Endometrial microvascular endothelial cells (primary cell): ENCODE results near the gene TCERG1L. TPM values are rescaled to one million over a fixed set of nuclear protein-coding genes. Genes with fewer than 3 reads are reported as not detected.
"Not testable (repeated sequence)": the region's sequence is repeated elsewhere in the genome, so short reads cannot be mapped to it uniquely, and the experiment has no call there.

ENCODE experiments used
- in situ Hi-C: cut with HindIII; loops from 2 replicates; pipeline ENCODE4 v1.10.0; 2017; ENCODE audit warnings: low sequenced_read_pairs, low pct_unique_long_range_greater_than_20kb; ENCODE audit errors: inconsistent ontology term
- total RNA-seq: library from RNA; depleted of rRNA; stranded (reverse); fragments of >200 nt; gene quantifications from one replicate; pipeline ENCODE4 v1.2.3, GENCODE V29; 2015; ENCODE audit errors: inconsistent ontology term

Gene TCERG1L
- total RNA-seq, 1 donor from 2014 or later, result not detected

DNA sequence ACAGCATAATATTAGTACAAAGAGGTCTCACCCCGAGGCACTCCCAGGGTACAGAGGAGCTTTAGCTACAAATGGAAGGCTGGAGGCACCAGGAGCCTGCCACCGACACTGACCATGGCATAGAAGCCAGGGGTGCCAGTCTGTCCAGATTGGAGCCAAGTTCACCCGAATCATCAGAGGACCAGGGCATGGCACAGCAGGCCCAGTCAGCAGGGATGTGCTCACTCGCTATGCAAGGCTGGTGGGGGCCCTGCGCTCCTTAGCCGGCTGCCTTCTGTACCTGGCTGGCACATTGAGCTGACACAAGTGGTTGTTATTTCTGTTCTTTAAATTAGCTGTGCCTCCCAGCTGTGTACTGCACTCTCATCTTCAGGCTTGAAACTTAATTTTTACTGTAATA is 149.3 kb downstream of the TCERG1L start:
- in situ Hi-C loops, result no loop called here

DNA sequence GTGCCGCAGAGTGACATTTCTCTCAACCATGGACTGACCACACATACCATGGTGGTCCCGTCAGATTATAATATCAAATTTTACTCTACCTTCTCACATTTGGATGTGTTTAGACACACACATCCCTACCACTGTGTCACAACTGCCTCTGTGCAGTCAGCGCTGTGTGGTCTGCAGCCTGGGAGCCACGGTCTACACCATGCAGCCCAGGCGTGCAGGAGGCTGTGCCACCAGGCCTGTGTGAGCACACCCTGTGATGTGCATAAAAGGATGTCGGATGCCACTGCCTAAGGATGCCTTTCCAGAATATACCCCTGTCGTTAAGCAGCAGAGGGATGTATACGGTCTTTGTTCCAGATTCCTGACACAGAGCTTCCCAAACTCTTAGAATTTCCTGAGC is 150.4 kb downstream of the TCERG1L start:
- in situ Hi-C loops, result no loop called here

DNA sequence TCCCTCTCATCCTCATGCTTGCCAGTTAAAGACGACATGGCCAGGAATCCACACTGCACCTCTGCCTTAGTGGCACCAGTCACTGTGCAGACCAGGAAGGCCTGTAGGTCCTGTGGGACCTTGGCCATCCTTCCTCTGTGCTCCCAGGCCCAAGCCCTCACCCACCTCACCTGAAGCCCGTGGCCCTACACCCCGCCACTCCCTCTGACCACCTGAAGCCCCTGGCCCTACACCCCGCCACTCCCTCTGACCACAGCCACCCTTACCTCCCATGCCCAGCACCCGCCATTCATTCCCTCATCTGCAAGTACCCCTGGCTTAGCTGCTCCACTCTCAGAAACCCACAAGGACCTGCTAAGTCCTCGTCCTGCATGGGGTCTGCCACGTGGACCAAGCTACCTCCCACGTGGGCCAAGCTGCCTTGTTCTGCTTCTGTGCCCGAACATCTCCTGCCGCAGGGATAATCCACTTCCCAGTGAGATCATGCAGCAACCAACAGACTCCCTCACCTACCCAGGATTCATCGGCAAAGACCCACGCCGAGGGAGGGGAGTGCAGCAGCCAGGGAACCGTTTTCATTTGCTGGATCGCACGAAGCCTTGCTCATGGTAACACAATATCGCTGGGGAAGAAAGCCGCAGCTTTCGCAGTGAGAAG is 151.2 kb downstream of the TCERG1L start:
- in situ Hi-C loops, result no loop called here

DNA sequence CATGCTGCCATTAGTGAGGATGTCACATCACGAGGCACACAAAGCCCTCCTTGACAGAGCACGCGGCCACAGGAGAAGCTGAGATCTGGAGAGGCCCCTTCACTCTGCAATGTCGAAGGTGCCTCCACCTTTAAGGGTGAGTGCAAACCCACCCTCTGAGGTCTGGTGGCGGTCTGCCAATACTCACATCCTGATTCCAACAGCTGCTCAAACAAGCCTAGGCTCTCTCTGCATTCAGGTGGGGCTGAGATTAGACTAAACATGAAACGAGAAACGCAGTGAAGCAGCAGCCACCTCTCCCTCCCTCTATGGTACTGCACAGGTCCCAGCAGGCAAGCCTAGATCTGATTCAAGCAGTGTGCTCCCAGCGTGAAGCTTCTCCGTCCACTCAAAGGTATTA is 151.8 kb downstream of the TCERG1L start:
- in situ Hi-C loops, result no loop called here

DNA sequence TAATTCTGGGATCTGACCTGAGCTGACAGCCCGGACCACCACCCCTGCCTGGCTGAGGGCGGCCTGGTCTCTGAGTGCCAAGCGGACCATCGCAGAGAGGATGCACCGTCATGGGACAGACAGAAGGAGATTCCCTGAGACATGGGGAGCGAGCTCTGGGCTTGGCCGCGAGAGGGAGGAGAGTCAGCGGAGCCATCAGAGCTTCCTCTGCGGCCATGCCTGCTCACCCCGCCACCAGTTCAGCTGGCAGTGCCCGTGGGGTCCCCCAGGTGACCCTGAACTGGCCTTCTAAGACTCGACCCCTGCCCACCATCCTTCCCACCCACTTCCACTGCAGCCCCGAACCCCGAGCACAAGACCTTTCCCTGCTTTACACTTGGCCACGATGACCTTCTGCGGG is 152.8 kb downstream of the TCERG1L start:
- in situ Hi-C loops, result no loop called here

DNA sequence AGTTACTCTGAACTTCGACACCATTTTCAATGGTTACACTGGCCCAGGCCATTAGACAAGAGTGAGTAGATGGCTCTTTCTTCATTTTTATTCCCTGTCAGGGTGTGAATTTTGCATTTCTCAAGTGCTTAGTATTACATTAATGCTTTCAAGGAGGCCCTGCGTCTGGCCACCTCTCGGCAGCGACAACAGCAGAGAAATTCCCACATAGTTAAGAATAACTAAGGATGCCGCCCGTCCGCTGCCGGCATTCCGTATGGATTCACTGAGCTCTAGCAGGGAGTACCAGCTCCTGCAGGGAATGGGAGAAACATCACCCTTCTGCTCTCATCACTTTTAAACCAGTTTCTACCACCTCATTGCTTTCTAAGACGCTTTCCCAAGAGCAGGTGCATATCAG is 153.6 kb downstream of the TCERG1L start:
- in situ Hi-C loops, result no loop called here

DNA sequence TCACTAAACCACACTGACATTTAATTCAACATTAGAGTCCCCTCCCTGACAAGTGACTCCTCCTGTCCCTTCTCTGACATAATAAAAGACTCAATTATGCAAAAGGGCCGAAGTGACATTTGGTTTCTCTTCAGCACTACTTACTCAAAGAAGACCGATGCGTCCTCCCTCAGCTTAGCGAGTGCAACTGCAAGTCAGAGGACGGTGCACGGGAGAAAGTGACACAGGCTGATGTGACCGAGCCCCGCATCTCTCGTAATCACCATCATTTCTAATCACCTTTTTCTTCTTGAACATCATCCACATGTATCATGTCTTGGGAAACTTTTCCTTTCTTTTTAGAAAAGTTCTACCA is 155.7 kb downstream of the TCERG1L start:
- in situ Hi-C loops, result no loop called here

DNA sequence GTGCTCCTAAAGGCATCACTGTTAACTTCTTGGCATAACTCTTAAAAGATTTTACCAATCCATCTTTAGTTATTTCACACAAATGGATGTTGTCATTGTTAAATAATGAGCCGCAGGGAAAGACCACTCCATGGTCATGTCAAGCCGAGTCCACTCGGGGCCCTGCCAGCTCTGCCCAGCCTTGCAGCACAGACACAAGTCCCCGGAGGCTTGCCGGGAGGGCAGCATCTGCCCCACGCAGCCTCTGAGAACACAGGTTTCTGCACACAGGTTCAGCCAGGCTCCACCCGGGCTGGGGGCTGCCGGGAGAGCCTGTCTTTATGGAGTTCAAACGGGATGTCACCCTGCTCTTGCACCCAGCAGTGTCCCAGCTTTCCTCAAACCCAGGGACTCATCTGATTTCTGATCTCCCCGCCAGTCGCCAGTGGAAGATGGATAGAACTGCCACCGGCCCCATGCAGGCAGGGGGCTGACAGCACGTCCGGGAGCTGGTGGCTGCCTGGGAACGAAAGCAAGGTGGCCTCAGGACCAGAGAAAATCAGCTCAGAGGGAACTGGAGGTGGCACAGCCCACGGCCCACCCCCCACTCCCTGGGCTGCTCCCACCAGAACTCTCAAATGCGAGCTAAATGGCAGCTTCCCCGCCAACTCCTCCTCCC is 156.2 kb downstream of the TCERG1L start:
- in situ Hi-C loops, result no loop called here

DNA sequence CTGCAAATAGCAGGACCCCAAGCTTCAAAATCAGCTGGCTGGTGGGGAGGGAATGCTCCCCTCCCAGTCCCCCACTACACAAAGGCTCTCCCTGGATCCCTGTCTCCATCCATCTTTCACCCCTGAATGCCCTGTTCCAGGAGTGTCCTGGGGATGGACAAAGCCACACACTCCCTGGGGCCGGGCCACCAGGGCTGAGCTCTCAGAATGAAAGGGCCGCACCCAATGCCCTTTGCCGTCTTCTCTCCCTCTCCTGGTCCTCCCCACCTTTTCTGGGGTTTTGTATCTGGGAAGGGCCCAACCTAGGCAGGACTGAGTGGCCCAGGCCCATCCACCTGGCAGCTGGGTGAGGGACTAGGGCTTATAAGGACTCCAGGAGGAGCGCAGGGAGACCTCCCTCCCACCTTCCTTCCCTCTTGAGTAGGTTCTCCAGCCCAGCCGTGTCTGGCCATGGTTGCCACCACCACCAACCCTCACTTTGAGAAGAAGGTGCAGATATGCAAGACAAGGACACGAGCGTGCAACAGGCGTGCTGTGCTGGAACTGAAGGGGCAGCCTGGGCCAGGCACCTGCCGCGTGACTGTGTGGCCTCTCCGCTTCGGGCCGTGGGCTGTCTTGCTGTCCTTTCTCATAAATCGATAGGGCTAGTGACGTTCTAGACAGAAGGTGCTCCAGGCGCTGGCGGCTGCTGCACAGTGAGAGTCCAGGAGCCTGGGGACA is 157.1 kb downstream of the TCERG1L start:
- in situ Hi-C loops, result no loop called here

DNA sequence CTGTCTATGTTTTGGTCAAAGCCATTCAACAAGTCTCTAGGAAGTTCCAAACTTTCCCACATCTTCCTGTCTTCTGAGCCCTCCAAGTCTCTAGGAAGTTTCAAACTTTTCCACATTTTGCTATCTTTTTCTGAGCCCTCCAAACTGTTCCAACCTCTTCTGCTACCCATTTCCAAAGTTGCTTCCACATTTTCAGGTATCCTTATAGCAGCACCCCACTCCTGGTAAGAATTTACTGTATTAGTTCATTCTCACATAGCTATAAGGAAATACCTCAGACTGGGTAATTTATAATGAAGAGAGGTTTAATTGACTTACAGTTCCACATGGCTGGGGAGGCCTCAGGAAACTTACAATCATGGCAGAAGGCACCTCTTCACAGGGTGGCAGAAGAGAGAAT is 159.1 kb downstream of the TCERG1L start:
- in situ Hi-C loops, result not testable (repeated sequence)

DNA sequence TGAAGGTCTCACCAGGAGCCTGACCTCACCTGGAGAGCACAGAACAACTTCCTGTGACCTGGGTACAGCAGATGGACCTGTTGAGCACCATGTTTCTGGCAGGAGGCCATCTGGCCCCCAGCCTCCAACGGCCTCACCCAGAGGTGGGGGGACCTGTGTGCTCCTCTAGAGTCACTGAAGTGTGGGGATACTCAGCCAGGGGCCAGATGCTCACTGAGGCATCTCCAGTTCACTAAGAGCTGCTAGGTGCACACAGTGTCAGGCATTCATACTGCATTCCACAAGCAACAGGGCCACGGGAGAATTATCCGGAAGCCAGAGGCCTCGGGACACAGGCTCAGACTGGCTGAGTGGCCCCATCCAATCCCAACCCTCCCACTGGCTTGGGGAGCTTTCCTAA is 161.4 kb downstream of the TCERG1L start:
- in situ Hi-C loops, result no loop called here

DNA sequence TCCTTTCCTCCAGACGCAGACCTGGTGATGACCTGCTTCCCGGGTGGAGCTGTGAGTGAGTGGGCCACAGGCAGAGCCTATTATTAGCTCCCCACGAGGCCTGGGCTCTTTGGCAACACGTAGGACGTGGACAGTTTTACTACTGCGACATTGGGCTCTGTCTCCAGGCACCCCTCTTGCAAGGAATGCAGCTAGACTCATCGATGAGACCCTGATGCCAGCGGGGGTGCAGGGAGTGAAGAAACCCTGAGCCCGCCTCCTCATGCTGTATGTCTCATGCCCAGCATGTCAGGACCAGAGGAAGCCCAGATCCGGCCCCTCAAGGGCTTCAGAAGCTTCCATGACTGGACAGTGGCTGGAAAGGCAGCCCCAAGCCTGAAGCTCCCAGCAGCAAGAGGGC is 161.9 kb downstream of the TCERG1L start:
- in situ Hi-C loops, result no loop called here

DNA sequence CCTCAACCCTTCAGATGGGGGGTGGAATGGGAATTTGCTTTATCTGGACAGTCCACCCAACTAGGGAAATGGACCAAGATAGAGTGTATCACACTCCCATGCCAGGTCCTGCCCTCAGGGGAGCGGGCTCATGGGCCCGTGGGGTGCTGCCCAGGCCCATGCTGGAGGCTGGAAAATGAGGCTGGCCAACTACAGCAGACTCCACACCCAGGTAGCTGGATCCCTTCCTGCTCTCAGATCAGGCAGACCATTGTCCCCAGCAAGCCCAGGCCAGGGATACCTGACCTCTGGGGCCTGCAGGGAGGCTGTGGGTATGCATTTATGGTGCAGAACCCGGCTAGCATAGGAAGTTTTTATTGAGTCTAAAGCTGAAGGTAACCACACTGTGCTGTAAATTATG is 162.4 kb downstream of the TCERG1L start:
- in situ Hi-C loops, result no loop called here

DNA sequence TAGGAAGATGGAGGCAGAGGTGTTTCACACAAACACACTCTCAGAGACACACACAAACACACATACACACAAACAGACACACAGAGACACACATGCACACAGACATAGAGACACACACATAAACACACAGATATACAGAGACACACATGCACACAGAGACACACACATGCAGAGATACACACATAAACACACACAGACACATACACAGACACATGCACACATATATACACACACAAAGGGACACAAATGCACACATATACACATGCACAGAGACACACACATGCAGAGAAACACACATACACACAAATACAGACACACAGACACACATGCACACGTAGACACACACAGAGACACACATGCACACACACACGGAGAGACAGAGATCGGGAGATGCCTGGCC is 163.3 kb downstream of the TCERG1L start:
- in situ Hi-C loops, result no loop called here

DNA sequence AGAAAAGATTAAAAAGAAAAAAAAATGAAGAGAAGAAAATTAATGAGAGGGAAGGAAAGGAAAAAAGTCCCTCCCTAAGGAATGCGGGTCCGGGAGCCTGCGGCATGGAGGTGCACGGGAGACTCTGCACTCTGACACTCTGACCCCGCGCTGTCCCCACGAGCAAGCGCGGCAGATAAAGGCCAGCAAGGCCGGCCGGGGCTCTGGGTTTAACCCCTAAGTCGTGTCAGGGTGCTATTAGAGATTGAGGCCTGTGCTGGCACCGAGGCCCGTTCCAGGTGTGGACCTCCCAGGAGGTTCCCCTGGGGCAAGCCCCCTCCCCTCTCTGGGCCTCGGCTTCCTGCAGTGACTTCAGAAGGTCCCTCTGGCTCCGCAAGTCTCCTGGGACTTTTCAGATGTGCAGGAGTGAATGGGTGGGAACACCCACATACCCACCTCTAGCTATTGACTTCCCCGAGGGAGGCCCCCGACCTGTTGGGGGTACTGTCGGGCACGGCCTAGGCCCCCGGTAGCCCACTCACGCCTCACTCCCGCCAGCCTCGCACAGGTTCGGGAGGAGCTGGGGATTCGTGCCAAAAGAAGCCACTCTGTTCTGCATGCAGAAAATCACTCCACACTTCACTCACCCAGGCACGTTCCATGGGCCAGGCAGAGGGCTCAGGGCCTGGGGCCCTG is 164.1 kb downstream of the TCERG1L start:
- in situ Hi-C loops, result no loop called here

DNA sequence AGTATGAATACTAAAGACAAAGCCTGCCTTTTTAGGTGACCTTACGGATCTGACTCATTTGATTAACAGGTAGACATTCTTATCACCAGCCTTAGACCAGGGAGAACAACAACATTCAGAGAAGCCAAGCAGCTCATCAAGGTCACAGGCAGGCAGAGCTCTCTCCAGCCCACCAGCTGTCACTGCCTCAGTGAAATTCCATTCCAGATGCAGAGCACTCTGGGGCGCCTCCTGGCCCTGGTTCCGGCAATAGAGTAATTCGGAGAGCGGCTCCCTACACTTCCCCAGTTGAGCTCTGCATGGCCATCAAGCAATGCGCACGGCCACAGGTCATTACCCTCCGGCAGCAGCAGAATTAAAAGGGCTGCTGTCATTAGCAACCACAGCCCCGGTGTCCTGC is 164.7 kb downstream of the TCERG1L start:
- in situ Hi-C loops, result no loop called here

DNA sequence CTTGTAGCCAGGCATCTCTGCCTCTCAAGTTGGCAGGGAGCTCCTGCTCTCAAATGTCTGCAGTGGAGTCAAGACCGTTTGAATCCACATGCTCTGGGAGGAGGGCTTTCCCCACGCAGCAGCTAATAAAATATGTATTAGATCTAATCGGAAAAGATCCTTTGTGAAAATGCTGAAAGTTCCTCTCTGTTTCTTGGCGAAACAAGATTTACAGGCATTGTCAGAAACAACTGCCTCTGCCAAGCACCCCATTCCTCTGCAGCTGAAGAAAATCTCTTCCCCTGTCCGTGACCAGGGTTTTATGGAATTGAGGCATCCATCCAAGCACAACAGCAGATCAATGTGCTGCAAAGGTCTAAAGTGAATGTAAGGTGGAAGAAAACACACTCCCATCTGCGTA is 165.8 kb downstream of the TCERG1L start:
- in situ Hi-C loops, result no loop called here

DNA sequence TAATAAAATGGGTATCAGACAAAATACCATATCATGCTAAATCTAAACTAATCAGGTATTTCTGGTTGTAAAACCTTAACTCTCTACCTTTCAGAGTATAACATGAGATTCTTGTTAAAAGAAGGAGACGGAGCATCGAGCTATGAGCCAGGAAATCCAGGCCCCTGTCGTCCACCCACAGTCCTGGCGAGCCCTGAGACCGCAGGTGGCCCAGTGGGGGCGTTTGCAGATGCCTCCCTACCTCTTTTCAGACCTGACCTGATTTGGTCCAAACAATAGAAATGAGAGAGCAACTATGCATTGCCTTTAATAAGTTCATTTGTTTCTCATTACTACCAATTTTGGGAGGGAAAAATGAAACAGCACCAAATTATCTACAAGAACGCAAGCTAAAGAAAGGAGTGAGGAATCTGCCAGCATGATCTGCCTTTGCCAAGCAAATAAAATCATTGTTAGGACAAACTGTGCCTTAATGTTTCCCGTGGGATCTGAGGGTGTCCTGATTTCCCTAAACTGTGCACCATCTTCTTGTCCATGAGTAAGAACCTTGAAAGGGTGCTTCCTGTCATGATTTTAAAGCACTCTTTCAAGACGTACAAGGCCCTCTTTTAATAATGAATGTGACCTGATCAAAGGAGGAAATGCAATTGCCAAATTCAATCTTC is 166.7 kb downstream of the TCERG1L start:
- in situ Hi-C loops, result no loop called here

DNA sequence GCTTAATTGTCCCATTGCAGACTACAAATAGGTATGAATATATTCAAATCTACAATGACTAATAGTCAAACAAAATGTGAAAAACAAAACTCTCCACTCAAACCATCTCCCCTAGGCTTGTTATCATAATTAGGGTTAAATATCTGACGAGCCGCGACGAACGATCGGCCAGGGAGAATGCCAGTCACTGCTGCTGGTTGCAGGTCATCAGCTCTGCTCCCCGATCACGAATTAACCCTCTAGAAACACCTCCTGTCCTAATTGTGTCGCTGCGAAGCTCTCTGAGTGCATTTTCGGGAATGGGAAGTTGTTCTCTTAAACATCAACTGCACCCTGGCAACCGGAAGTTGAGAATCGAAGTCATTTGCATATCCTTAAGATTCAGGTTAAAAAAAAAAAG is 167.3 kb downstream of the TCERG1L start:
- in situ Hi-C loops, result no loop called here
